KMS-11 (cell line): ENCODE data around the gene KCP.

Source experiments
- H2AFZ ChIP-seq: fragments of 200-600 bp; sonication (generic); 2 replicates; pipeline ENCODE4 v1.6.1; 2016; ENCODE audit warnings: antibody characterized with exemption, mixed run types, low read depth
- H3K27ac ChIP-seq: fragments of 200-600 bp; sonication (generic); 2 replicates; pipeline ENCODE4 v1.6.1; 2016; ENCODE audit warnings: mild to moderate bottlenecking, mixed run types
- H3K27me3 ChIP-seq: fragments of 200-600 bp; sonication (generic); 2 replicates; pipeline ENCODE4 v1.6.1; 2017; ENCODE audit warnings: mild to moderate bottlenecking, low read depth, mixed run types, moderate library complexity; ENCODE audit not compliant: insufficient read depth
- H3K36me3 ChIP-seq: fragments of 200-600 bp; sonication (generic); 2 replicates; pipeline ENCODE4 v1.6.1; 2017; ENCODE audit warnings: mild to moderate bottlenecking, mixed run types; ENCODE audit not compliant: insufficient read depth
- H3K4me1 ChIP-seq: fragments of 200-600 bp; sonication (generic); 2 replicates; pipeline ENCODE4 v1.6.1; 2016; ENCODE audit warnings: mild to moderate bottlenecking, low read depth, mixed run types; ENCODE audit not compliant: poor library complexity, severe bottlenecking
- H3K4me2 ChIP-seq: fragments of 200-600 bp; sonication (generic); 2 replicates; pipeline ENCODE4 v1.7.0; 2016; ENCODE audit warnings: mild to moderate bottlenecking, mixed run types
- H3K4me3 ChIP-seq: fragments of 200-600 bp; sonication (generic); IDR thresholded peaks from 2 replicates; pipeline ENCODE4 v1.6.1; 2017; ENCODE audit warnings: low read depth, low read length, mixed read lengths; ENCODE audit not compliant: insufficient read depth
- H3K79me2 ChIP-seq: fragments of 200-600 bp; sonication (generic); 2 replicates; pipeline ENCODE4 v1.6.1; 2016; ENCODE audit warnings: low read depth, mixed run types; ENCODE audit not compliant: insufficient read depth
- H3K9ac ChIP-seq: fragments of 200-600 bp; sonication (generic); 2 replicates; pipeline ENCODE4 v1.6.1; 2016; ENCODE audit warnings: mild to moderate bottlenecking, mixed run types
- H4K20me1 ChIP-seq: fragments of 200-600 bp; sonication (generic); 2 replicates; pipeline ENCODE4 v1.6.1; 2016; ENCODE audit warnings: mild to moderate bottlenecking, mixed run types; ENCODE audit not compliant: insufficient read depth
- TF ChIP-seq, protein P1 (sequence below): fragments of 200-600 bp; sonication (generic); conservative IDR thresholded peaks from 2 replicates; pipeline ENCODE4 v1.6.1; 2017; ENCODE audit warnings: low read depth, mild to moderate bottlenecking, antibody characterized with exemption, low read length, moderate library complexity, mixed read lengths

KCP gene

DNA sequence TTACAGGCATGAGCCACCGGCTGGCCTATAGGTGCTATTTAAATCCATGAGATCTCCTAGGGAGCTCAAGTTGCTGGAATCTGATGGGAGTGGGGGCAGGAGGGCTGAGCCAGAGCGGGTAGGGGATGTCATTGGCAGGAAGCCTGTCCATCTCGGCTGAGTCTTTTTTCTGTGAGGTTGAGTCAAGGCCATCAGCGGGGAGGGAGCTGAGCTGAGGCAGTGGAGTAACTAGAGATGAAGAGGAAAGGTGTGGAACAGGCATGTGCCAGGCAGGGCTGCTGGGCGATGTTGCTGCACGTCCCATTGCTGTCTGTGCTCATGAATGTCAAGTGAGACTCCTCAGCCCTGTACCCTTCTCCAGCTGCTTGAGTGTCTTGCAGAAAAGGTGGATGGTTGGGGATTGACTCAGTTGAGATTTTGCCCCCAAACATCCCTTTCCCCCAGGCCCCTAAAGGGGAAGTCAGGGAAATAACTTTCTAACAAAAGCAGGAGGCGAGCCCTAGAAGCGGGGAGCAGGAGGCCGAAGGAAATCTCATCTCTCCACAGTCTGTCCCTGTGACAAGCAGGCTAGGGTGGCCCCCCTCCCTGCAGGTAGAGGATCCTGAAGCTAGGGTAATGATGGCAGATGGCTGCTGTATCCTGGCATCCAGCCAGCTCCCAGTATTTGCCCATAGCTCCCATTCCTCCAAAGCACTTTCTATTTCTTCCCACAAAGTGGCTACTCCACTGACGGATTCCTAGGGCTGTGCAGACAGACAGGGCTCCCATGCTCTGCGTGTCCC is 42.5 kb downstream of the KCP start:
- Histone ChIP-seq H4K20me1 (no peaks in the 10 kb centered on the region), H3K27ac (no peak overlapping the region), H3K79me2 (peaks cover 24% of the 10 kb centered on the region; the same call in 1 of the 2 replicates), H2AFZ (no peak overlapping the region), H3K4me3 (no peak overlapping the region), H3K4me2 (no peak overlapping the region), H3K9ac (no peak overlapping the region), H3K4me1 (peaks cover 16% of the 10 kb centered on the region), H3K27me3 (no peaks in the 10 kb centered on the region; the same call in 1 of the 2 replicates), H3K36me3 (no peaks in the 10 kb centered on the region)
- TF ChIP-seq, protein P1, sequence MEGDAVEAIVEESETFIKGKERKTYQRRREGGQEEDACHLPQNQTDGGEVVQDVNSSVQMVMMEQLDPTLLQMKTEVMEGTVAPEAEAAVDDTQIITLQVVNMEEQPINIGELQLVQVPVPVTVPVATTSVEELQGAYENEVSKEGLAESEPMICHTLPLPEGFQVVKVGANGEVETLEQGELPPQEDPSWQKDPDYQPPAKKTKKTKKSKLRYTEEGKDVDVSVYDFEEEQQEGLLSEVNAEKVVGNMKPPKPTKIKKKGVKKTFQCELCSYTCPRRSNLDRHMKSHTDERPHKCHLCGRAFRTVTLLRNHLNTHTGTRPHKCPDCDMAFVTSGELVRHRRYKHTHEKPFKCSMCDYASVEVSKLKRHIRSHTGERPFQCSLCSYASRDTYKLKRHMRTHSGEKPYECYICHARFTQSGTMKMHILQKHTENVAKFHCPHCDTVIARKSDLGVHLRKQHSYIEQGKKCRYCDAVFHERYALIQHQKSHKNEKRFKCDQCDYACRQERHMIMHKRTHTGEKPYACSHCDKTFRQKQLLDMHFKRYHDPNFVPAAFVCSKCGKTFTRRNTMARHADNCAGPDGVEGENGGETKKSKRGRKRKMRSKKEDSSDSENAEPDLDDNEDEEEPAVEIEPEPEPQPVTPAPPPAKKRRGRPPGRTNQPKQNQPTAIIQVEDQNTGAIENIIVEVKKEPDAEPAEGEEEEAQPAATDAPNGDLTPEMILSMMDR = no peak

DNA sequence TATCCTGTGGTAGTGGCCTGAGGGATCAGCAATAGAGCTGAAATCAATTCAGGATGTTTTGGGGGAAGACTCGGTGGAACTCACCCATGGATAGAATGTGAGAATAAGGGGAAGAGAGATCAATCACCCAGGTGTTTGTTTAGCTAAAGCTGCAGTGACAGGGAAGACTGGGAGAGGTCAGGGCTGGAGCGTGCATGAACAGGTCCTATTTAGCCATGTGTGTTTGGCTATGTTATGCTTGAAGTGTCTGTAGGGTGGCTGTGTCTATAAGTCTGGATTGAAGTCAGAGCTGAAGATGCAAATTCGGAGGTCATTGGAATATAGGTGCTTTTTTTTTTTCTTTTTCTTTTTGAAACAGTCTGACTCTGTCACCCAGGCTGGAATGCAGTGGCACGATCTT is 43.3 kb downstream of the KCP start:
- no peak overlapping the region for H3K27ac ChIP-seq
- no peak overlapping the region for H3K9ac ChIP-seq
- H2AFZ ChIP-seq = no peak overlapping the region
- no peak overlapping the region for H3K4me3 ChIP-seq
- no peak overlapping the region for H3K4me2 ChIP-seq
- no peaks in the 10 kb centered on the region for H3K36me3 ChIP-seq
- TF ChIP-seq, protein P1 = no peak
- H3K79me2 ChIP-seq = peaks cover 26% of the 10 kb centered on the region; the same call in 1 of the 2 replicates
- no peaks in the 10 kb centered on the region; the same call in 1 of the 2 replicates for H3K27me3 ChIP-seq
- no peaks in the 10 kb centered on the region for H4K20me1 ChIP-seq
- H3K4me1 ChIP-seq = peaks cover 18% of the 10 kb centered on the region

DNA sequence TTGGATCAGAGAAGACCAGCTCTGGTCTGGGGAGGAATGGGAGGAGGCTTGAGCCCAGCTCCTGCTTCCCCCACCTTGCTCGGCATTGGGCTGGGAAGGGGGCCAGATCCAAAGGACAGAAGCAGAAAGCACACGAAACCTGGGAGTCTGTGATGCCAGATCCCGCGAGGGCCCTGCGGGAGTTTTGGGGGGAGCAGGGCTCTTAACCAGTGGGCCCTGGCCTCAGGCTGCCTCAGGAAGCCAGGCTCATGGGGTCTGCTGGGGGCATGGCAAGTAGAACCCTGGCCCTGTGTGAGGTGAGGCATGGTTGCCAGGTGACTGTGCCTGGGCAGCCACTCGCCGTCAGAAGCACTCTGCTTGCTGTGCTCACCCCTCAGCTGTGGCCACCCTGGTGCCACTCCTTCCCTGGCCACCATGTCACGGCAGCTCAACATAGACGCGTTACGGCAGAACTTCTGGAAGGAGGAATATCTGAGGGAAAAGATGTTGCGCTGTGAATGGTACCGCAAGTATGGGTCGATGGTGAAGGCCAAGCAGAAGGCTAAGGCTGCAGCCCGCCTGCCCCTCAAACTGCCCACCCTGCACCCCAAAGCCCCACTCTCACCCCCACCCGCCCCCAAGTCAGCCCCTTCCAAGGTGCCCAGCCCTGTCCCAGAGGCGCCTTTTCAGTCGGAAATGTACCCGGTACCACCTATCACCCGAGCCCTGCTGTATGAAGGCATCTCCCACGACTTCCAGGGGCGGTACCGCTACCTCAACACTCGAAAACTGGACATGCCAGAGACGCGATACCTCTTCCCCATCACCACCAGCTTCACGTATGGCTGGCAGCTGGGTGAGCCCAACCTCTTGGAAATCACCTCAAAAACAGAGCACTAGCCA is 44.3 kb downstream of the KCP start:
- H3K36me3 ChIP-seq = no peaks in the 10 kb centered on the region
- no peaks in the 10 kb centered on the region; the same call in 1 of the 2 replicates for H3K27me3 ChIP-seq
- peaks cover 28% of the 10 kb centered on the region for H3K4me1 ChIP-seq
- TF ChIP-seq, protein P1 = no peak
- H4K20me1 ChIP-seq = no peaks in the 10 kb centered on the region
- H3K4me3 ChIP-seq = no peak overlapping the region
- peaks cover 26% of the 10 kb centered on the region; the same call in 1 of the 2 replicates for H3K79me2 ChIP-seq
- H3K4me2 ChIP-seq = no peak overlapping the region
- H2AFZ ChIP-seq = no peak overlapping the region
- H3K9ac ChIP-seq = no peak overlapping the region
- no peak overlapping the region for H3K27ac ChIP-seq

DNA sequence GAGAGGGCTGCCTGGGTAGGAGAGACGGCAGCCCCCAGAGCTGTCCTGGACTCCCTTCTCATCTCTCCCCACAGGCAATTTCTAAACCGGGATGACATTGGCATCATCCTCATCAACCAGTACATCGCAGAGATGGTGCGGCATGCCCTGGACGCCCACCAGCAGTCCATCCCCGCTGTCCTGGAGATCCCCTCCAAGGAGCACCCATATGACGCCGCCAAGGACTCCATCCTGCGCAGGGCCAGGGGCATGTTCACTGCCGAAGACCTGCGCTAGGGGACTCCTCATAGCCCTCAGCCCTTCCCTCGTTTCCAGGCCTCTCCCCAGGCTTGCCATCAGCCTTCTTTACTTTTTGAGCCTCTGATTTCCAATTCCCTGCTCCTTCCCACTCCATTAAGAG is 45.2 kb downstream of the KCP start:
- Histone ChIP-seq H3K79me2 (peaks cover 26% of the 10 kb centered on the region; the same call in 1 of the 2 replicates), H3K36me3 (no peaks in the 10 kb centered on the region), H3K4me3 (no peak overlapping the region), H3K4me1 (peaks cover 37% of the 10 kb centered on the region), H3K27ac (no peak overlapping the region), H3K4me2 (no peak overlapping the region), H2AFZ (no peak overlapping the region), H3K27me3 (no peaks in the 10 kb centered on the region), H4K20me1 (no peaks in the 10 kb centered on the region), H3K9ac (no peak overlapping the region)
- TF ChIP-seq, protein P1 = no peak
